SK-N-SH treated with all-trans-retinoic acid at 6 μM for 48 hours (cell line): ENCODE results near the gene GDPD4.

Source experiments
- ATAC-seq: fragments of 200-7000 bp; cut with Tn5 transposase; 3 replicates; pipeline ENCODE4 v1.9.1; 2020; ENCODE audit warnings: mild to moderate bottlenecking, moderate library complexity
- ARNTL ChIP-seq: fragments of 450-650 bp; formaldehyde crosslinking; IDR thresholded peaks from 2 replicates; pipeline ENCODE4 v1.5.0; 2020; ENCODE audit warnings: low read depth, mild to moderate bottlenecking, moderate library complexity, borderline replicate concordance
- CSDC2 ChIP-seq: fragments of 250-450 bp; sonication (Bioruptor Pico); IDR thresholded peaks from 2 replicates; pipeline ENCODE4 v1.5.0; 2020; ENCODE audit warnings: mild to moderate bottlenecking, moderate library complexity
- CSRNP3 ChIP-seq: fragments of 250-450 bp; sonication (Bioruptor Pico); IDR thresholded peaks from 2 replicates; pipeline ENCODE4 v1.5.1; 2021; ENCODE audit warnings: mild to moderate bottlenecking, moderate library complexity
- ESRRG ChIP-seq: fragments of 250-450 bp; sonication (Bioruptor Pico); IDR thresholded peaks from 2 replicates; pipeline ENCODE4 v1.6.1; 2021; ENCODE audit warnings: mild to moderate bottlenecking
- GLIS3 ChIP-seq: fragments of 250-450 bp; sonication (Bioruptor Pico); IDR thresholded peaks from 2 replicates; pipeline ENCODE4 v1.5.0; 2020; ENCODE audit warnings: mild to moderate bottlenecking, moderate library complexity
- ISL1 ChIP-seq: fragments of 250-450 bp; sonication (Bioruptor Pico); IDR thresholded peaks from 2 replicates; pipeline ENCODE4 v2.1.2; 2022; ENCODE audit warnings: mild to moderate bottlenecking, moderate library complexity
- RARB ChIP-seq: fragments of 250-450 bp; sonication (Bioruptor Pico); IDR thresholded peaks from 2 replicates; pipeline ENCODE4 v1.8.0; 2021; ENCODE audit warnings: mild to moderate bottlenecking, moderate library complexity
- SNAI2 ChIP-seq: fragments of 250-450 bp; sonication (Bioruptor Pico); IDR thresholded peaks from 2 replicates; pipeline ENCODE4 v1.5.0; 2020; ENCODE audit warnings: mild to moderate bottlenecking, moderate library complexity
- TCF4 ChIP-seq: fragments of 250-450 bp; sonication (Bioruptor Pico); IDR thresholded peaks from 2 replicates; pipeline ENCODE4 v1.8.0; 2021; ENCODE audit warnings: mild to moderate bottlenecking, moderate library complexity, borderline replicate concordance
- TOX ChIP-seq: fragments of 250-450 bp; sonication (Bioruptor Pico); IDR thresholded peaks from 2 replicates; pipeline ENCODE4 v1.8.0; 2021; ENCODE audit warnings: mild to moderate bottlenecking, moderate library complexity, borderline replicate concordance
- ZC3H10 ChIP-seq: fragments of 250-450 bp; sonication (Bioruptor Pico); IDR thresholded peaks from 2 replicates; pipeline ENCODE4 v1.5.1; 2021; ENCODE audit warnings: mild to moderate bottlenecking, moderate library complexity
- ZFP3 ChIP-seq: fragments of 250-450 bp; sonication (Bioruptor Pico); IDR thresholded peaks from 2 replicates; pipeline ENCODE4 v1.5.0; 2020; ENCODE audit warnings: mild to moderate bottlenecking, moderate library complexity
- ZFP30 ChIP-seq: fragments of 450-650 bp; formaldehyde crosslinking; IDR thresholded peaks from 2 replicates; pipeline ENCODE4 v1.5.0; 2022; ENCODE audit warnings: mild to moderate bottlenecking, moderate library complexity
- ZNF70 ChIP-seq: fragments of 450-650 bp; formaldehyde crosslinking; IDR thresholded peaks from 2 replicates; pipeline ENCODE4 v1.5.0; 2020; ENCODE audit warnings: mild to moderate bottlenecking, moderate library complexity
- ZNF8 ChIP-seq: fragments of 450-650 bp; formaldehyde crosslinking; IDR thresholded peaks from 2 replicates; pipeline ENCODE4 v1.5.0; 2020; ENCODE audit warnings: mild to moderate bottlenecking, moderate library complexity
- TF ChIP-seq, protein P1 (sequence below): fragments of 250-450 bp; sonication (Bioruptor Pico); IDR thresholded peaks from 2 replicates; pipeline ENCODE4 v1.5.1; 2020; ENCODE audit warnings: low read depth, mild to moderate bottlenecking, moderate library complexity
- TF ChIP-seq, protein P2 (sequence below): fragments of 250-450 bp; sonication (Bioruptor Pico); IDR thresholded peaks from 2 replicates; pipeline ENCODE4 v1.8.0; 2020; ENCODE audit warnings: mild to moderate bottlenecking, moderate library complexity, borderline replicate concordance
- TF ChIP-seq, protein P3 (sequence below): fragments of 250-450 bp; sonication (Bioruptor Pico); IDR thresholded peaks from 2 replicates; pipeline ENCODE4 v1.5.0; 2020; ENCODE audit warnings: mild to moderate bottlenecking, moderate library complexity
- TF ChIP-seq, protein P4 (sequence below): fragments of 250-450 bp; sonication (Bioruptor Pico); IDR thresholded peaks from 2 replicates; pipeline ENCODE4 v1.8.0; 2021; ENCODE audit warnings: low read depth, mild to moderate bottlenecking, moderate library complexity, borderline replicate concordance

The GDPD4 gene

GRCh38 chr11:77200351-77201268, 100.9 kb downstream of the GDPD4 start (continued):
- no peak for TF ChIP-seq TCF4 (CRISPR knock-in tag)
- TF ChIP-seq, protein P1, sequence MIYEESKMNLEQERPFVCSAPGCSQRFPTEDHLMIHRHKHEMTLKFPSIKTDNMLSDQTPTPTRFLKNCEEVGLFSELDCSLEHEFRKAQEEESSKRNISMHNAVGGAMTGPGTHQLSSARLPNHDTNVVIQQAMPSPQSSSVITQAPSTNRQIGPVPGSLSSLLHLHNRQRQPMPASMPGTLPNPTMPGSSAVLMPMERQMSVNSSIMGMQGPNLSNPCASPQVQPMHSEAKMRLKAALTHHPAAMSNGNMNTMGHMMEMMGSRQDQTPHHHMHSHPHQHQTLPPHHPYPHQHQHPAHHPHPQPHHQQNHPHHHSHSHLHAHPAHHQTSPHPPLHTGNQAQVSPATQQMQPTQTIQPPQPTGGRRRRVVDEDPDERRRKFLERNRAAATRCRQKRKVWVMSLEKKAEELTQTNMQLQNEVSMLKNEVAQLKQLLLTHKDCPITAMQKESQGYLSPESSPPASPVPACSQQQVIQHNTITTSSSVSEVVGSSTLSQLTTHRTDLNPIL (CRISPR knock-in tag), result no peak
- TF ChIP-seq CSDC2, result no peak
- TF ChIP-seq GLIS3, result no peak
- no peak for TF ChIP-seq ZNF8 (CRISPR knock-in tag)

DNA sequence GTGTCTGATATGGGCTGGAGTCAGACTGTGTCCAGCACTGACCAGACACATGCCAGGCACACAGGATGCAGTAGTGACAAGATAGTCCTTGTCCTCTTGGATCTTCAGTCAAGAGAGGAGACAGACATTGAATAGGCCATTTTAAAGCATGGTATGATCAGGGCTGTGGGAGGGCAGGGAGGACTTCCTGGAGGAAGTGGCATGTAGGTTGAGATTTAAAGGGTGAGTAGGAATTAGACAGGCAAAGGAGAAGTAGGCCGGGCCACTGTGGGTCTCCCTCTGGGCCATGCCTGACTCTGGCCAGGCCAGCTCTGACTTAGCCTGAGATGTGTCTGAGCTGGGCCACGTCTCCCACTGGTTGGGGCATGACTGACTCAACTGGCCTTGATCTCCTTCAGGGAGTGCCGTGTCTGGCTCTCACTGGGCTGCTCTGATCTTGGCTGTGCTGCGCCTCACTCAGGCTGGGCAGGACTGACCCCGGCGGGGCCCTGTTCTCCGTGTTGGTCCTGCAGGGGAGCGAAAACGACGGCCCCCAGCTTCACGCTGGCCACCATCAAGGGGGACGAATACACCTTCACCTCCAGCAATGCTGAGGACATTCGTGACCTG, 102.2 kb downstream of the GDPD4 start:
- TF ChIP-seq, protein P2, sequence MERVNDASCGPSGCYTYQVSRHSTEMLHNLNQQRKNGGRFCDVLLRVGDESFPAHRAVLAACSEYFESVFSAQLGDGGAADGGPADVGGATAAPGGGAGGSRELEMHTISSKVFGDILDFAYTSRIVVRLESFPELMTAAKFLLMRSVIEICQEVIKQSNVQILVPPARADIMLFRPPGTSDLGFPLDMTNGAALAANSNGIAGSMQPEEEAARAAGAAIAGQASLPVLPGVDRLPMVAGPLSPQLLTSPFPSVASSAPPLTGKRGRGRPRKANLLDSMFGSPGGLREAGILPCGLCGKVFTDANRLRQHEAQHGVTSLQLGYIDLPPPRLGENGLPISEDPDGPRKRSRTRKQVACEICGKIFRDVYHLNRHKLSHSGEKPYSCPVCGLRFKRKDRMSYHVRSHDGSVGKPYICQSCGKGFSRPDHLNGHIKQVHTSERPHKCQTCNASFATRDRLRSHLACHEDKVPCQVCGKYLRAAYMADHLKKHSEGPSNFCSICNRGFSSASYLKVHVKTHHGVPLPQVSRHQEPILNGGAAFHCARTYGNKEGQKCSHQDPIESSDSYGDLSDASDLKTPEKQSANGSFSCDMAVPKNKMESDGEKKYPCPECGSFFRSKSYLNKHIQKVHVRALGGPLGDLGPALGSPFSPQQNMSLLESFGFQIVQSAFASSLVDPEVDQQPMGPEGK (CRISPR knock-in tag), result no peak
- TF ChIP-seq TCF4 (CRISPR knock-in tag), result no peak
- TF ChIP-seq CSRNP3 (CRISPR knock-in tag), result no peak
- no peak for TF ChIP-seq CSDC2
- TF ChIP-seq ZNF8 (CRISPR knock-in tag), result no peak
- TF ChIP-seq RARB (CRISPR knock-in tag), result no peak
- no peak for TF ChIP-seq SNAI2 (CRISPR knock-in tag)
- ATAC-seq, result no peak

GRCh38 chr11:77198440-77198849, 103.0 kb downstream of the GDPD4 start:
- ATAC-seq, result peak; percentile 40
- TF ChIP-seq ISL1 (CRISPR knock-in tag) (no peak), ZFP30 (CRISPR knock-in tag) (no peak), SNAI2 (CRISPR knock-in tag) (no peak), TCF4 (CRISPR knock-in tag) (no peak), ZC3H10 (CRISPR knock-in tag) (no peak), ARNTL (CRISPR knock-in tag) (no peak), RARB (CRISPR knock-in tag) (no peak), ZNF8 (CRISPR knock-in tag) (no peak), ZNF70 (CRISPR knock-in tag) (no peak), GLIS3 (no peak), ZFP3 (CRISPR knock-in tag) (no peak), ESRRG (CRISPR knock-in tag) (no peak), TOX (CRISPR knock-in tag) (no peak), CSRNP3 (CRISPR knock-in tag) (no peak)
- TF ChIP-seq, protein P2 (CRISPR knock-in tag), result no peak
- TF ChIP-seq, protein P3, sequence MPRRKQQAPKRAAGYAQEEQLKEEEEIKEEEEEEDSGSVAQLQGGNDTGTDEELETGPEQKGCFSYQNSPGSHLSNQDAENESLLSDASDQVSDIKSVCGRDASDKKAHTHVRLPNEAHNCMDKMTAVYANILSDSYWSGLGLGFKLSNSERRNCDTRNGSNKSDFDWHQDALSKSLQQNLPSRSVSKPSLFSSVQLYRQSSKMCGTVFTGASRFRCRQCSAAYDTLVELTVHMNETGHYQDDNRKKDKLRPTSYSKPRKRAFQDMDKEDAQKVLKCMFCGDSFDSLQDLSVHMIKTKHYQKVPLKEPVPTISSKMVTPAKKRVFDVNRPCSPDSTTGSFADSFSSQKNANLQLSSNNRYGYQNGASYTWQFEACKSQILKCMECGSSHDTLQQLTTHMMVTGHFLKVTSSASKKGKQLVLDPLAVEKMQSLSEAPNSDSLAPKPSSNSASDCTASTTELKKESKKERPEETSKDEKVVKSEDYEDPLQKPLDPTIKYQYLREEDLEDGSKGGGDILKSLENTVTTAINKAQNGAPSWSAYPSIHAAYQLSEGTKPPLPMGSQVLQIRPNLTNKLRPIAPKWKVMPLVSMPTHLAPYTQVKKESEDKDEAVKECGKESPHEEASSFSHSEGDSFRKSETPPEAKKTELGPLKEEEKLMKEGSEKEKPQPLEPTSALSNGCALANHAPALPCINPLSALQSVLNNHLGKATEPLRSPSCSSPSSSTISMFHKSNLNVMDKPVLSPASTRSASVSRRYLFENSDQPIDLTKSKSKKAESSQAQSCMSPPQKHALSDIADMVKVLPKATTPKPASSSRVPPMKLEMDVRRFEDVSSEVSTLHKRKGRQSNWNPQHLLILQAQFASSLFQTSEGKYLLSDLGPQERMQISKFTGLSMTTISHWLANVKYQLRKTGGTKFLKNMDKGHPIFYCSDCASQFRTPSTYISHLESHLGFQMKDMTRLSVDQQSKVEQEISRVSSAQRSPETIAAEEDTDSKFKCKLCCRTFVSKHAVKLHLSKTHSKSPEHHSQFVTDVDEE (CRISPR knock-in tag), result no peak
- TF ChIP-seq, protein P4, sequence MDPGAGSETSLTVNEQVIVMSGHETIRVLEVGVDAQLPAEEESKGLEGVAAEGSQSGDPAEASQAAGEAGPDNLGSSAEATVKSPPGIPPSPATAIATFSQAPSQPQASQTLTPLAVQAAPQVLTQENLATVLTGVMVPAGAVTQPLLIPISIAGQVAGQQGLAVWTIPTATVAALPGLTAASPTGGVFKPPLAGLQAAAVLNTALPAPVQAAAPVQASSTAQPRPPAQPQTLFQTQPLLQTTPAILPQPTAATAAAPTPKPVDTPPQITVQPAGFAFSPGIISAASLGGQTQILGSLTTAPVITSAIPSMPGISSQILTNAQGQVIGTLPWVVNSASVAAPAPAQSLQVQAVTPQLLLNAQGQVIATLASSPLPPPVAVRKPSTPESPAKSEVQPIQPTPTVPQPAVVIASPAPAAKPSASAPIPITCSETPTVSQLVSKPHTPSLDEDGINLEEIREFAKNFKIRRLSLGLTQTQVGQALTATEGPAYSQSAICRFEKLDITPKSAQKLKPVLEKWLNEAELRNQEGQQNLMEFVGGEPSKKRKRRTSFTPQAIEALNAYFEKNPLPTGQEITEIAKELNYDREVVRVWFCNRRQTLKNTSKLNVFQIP (CRISPR knock-in tag), result no peak
- TF ChIP-seq, all 23 proteins: peak for 0
